Measurements from ENCODE around the gene HIRIP3.

DNA sequence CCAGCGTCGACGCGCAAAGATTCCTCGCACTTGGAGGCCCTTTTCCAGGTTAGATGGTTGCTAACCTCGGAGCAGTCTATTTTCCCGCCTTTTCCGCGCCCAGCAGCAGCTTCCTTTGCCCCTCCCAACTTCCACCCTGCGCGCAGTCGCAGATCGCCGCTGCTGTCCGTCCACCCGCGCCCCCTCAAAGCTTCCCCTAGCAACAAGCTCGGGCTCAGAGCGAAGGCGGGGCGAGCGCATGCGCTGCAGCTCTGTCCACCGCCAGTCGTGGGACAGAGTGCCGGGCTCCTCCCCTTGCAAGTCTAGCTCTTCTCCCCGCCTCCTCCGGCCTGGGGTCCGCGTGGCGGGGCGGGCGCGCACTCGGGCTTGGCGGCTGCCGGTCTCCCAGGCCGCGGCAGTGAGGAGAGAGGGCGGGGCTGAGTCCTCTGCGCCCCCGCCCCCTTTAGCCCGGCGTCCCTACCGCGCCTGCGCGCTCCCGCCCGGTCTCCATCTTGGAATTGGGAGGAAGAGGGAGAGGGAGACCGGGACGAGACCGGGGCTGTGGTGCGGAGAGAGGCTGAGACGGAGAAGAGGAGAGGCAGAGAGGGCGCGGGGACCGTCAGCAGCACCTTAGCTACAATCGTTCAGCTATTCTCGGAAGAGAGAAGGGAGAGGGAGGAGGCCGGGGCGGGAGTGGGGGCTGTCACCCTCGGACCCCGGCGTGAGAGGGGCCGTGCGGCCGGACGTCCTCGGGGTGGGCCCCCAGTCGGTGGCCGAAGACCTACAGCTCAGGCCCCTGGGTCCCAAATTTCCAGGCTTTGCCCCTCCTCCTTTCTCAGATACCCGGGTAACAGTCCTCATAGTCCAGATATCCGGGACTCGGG is 21.8 kb downstream of the HIRIP3 start, which contains the start of gene TAOK2:
- TF ChIP-seq CTCF (IDR thresholded peaks at IDR 0.05) (no peak), POLR2AphosphoS5 (IDR thresholded peaks at IDR 0.05) (peak; percentile 54 to 85 (median 67))

Data from breast epithelium (tissue), 3 donors.